ENCODE results near the gene C2orf76. TPM values are rescaled to one million over a fixed set of nuclear protein-coding genes. Genes with fewer than 3 reads are reported as not detected.

The C2orf76 gene
- total and polyA plus RNA-seq, 4 experiments from 2014 or later = 8.8 to 28.0 (median 14.6) TPM

- H3K9me3 Mint-ChIP-seq = no peaks in the 10 kb centered on the region
- H3K4me3 Mint-ChIP-seq = no peak overlapping the region
- H3K4me1 ChIP-seq (ENCODE audit: insufficient read depth, low read length) = no peaks in the 10 kb centered on the region
- intact Hi-C loops (cut with micrococcal nuclease) = no loop called here
- no peak overlapping the region for H3K27ac ChIP-seq (ENCODE audit: low read depth, low read length)
- no peak for DNase-seq
- H3K27me3 ChIP-seq (ENCODE audit: insufficient read depth, low read length) = no peaks in the 10 kb centered on the region
- ChIA-PET CTCF (ENCODE audit: partially characterized antibody) (no interaction called here), POLR2A (ENCODE audit: partially characterized antibody) (no interaction called here)
- no peaks in the 10 kb centered on the region for H3K9me3 ChIP-seq (ENCODE audit: control insufficient read depth in 1 of 2, low read length in 2 of 2)
- H3K4me3 ChIP-seq (ENCODE audit: low read length in 2 of 2) = no peak overlapping the region
- H3K27me3 Mint-ChIP-seq = no peaks in the 10 kb centered on the region
- H3K27ac Mint-ChIP-seq = no peak overlapping the region
- no peaks in the 10 kb centered on the region for H3K36me3 ChIP-seq (ENCODE audit: insufficient read depth, low read length)
- H3K36me3 Mint-ChIP-seq = no peaks in the 10 kb centered on the region
- H3K4me1 Mint-ChIP-seq = no peaks in the 10 kb centered on the region
These were observed 43.2 kb downstream of the C2orf76 start for GRCh38 chr2:119323459-119323858.

GRCh38 chr2:119319593-119319992, 47.0 kb downstream of the C2orf76 start:
- ChIA-PET CTCF (ENCODE audit: partially characterized antibody) (no interaction called here), POLR2A (ENCODE audit: partially characterized antibody) (no interaction called here)
- no peaks in the 10 kb centered on the region for H3K27me3 Mint-ChIP-seq
- H3K36me3 Mint-ChIP-seq = peaks cover 0 to 10% of the 10 kb centered on the region in 2 donors
- Histone ChIP-seq H3K4me3 (ENCODE audit: low read length in 2 of 2) (no peak overlapping the region), H3K27ac (ENCODE audit: low read depth, low read length) (no peak overlapping the region), H3K27me3 (ENCODE audit: insufficient read depth, low read length) (no peaks in the 10 kb centered on the region), H3K9me3 (ENCODE audit: control insufficient read depth in 1 of 2, low read length in 2 of 2) (no peaks in the 10 kb centered on the region), H3K36me3 (ENCODE audit: insufficient read depth, low read length) (no peaks in the 10 kb centered on the region), H3K4me1 (ENCODE audit: insufficient read depth, low read length) (no peaks in the 10 kb centered on the region)
- no peak for DNase-seq
- H3K4me1 Mint-ChIP-seq = no peaks in the 10 kb centered on the region
- peak overlapping the region in 1 of 7 donors; percentile 48 for H3K27ac Mint-ChIP-seq
- no peak overlapping the region for H3K4me3 Mint-ChIP-seq
- H3K9me3 Mint-ChIP-seq = no peaks in the 10 kb centered on the region
- intact Hi-C loops (cut with micrococcal nuclease) = no loop called here

- Histone ChIP-seq H3K36me3 (ENCODE audit: insufficient read depth, low read length) (no peaks in the 10 kb centered on the region), H3K27me3 (ENCODE audit: insufficient read depth, low read length) (no peaks in the 10 kb centered on the region), H3K4me3 (ENCODE audit: low read length in 2 of 2) (no peak overlapping the region), H3K27ac (ENCODE audit: low read depth, low read length) (no peak overlapping the region), H3K9me3 (ENCODE audit: control insufficient read depth in 1 of 2, low read length in 2 of 2) (no peaks in the 10 kb centered on the region), H3K4me1 (ENCODE audit: insufficient read depth, low read length) (no peaks in the 10 kb centered on the region)
- Mint-ChIP-seq H3K9me3 (no peaks in the 10 kb centered on the region), H3K27ac (no peak overlapping the region), H3K36me3 (peaks cover 0 to 13% of the 10 kb centered on the region in 2 donors), H3K27me3 (no peaks in the 10 kb centered on the region), H3K4me3 (no peak overlapping the region), H3K4me1 (no peaks in the 10 kb centered on the region)
- ChIA-PET POLR2A (ENCODE audit: partially characterized antibody) (no interaction called here), CTCF (ENCODE audit: partially characterized antibody) (no interaction called here)
- DNase-seq = no peak
- intact Hi-C loops (cut with micrococcal nuclease) = no loop called here
These were observed 49.1 kb downstream of the C2orf76 start for GRCh38 chr2:119317554-119317953.

DNA sequence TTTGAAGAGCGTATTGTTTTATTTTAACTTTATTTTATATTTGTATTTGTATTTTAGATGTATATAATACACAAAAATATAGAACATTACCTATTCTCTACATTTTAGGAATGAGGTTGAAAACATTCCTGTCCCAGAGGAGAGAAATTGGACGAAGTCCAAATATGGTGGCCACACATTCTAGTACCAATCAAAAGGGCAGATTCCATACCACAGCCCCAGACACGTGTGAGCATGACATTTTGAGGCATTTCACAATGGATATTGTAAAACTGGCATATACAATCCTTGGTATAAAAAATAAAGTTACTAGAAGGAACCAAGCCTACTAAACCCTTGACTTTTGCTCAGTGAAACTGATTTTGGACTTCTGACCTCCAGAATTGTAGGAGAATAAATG, 50.6 kb downstream of the C2orf76 start:
- CTCF ChIA-PET (ENCODE audit: partially characterized antibody) = no interaction called here
- no peaks in the 10 kb centered on the region for H3K4me1 Mint-ChIP-seq
- H3K27ac Mint-ChIP-seq = no peak overlapping the region
- no peaks in the 10 kb centered on the region for H3K9me3 Mint-ChIP-seq
- intact Hi-C loops (cut with micrococcal nuclease) = no loop called here
- Histone ChIP-seq H3K27me3 (ENCODE audit: insufficient read depth, low read length) (no peaks in the 10 kb centered on the region), H3K36me3 (ENCODE audit: insufficient read depth, low read length) (no peaks in the 10 kb centered on the region), H3K4me3 (ENCODE audit: low read length in 2 of 2) (no peak overlapping the region), H3K4me1 (ENCODE audit: insufficient read depth, low read length) (no peaks in the 10 kb centered on the region), H3K27ac (ENCODE audit: low read depth, low read length) (no peak overlapping the region), H3K9me3 (ENCODE audit: control insufficient read depth in 1 of 2, low read length in 2 of 2) (no peaks in the 10 kb centered on the region)
- no peaks in the 10 kb centered on the region for H3K27me3 Mint-ChIP-seq
- no peak overlapping the region for H3K4me3 Mint-ChIP-seq
- no peak for DNase-seq
- H3K36me3 Mint-ChIP-seq = peaks cover 6 to 25% of the 10 kb centered on the region in 2 donors
- POLR2A ChIA-PET (ENCODE audit: partially characterized antibody) = no interaction called here

- POLR2A ChIA-PET (ENCODE audit: partially characterized antibody) = no interaction called here
- intact Hi-C loops (cut with micrococcal nuclease) = no loop called here
- DNase-seq = no peak
These were observed 51.3 kb downstream of the C2orf76 start for GRCh38 chr2:119315241-119315925.

DNA sequence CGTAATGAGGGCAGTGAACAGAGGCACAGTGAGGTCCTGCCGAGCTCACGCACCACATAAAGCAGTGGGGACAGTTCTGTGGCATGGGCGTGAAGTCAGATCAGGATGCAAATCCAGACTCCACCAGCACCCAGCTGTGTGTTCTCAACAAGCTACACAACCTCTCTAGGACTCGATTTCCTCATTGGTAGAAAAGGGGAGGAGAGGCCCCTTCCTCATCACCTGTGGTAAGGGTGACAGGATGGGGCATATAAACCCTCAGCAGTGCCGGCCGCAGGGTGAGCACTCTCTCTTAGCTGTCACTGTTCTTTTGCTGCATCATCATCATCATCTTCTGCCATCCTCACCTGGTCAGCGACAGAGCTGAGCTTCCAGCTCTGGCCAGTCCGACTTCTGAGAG, 54.8 kb downstream of the C2orf76 start:
- no peaks in the 10 kb centered on the region for H3K4me1 ChIP-seq (ENCODE audit: insufficient read depth, low read length)
- DNase-seq = no peak
- intact Hi-C loops (cut with micrococcal nuclease) = no loop called here
- ChIA-PET CTCF (ENCODE audit: partially characterized antibody) (no interaction called here), POLR2A (ENCODE audit: partially characterized antibody) (no interaction called here)
- no peak overlapping the region for H3K4me3 ChIP-seq (ENCODE audit: low read length in 2 of 2)
- H3K27ac Mint-ChIP-seq = no peak overlapping the region
- H3K36me3 Mint-ChIP-seq = peaks cover 8 to 37% of the 10 kb centered on the region in 2 donors
- no peaks in the 10 kb centered on the region for H3K27me3 Mint-ChIP-seq
- no peaks in the 10 kb centered on the region for H3K9me3 ChIP-seq (ENCODE audit: control insufficient read depth in 1 of 2, low read length in 2 of 2)
- H3K9me3 Mint-ChIP-seq = peaks cover 0 to 2% (median 0%) of the 10 kb centered on the region in 8 donors
- no peak overlapping the region for H3K27ac ChIP-seq (ENCODE audit: low read depth, low read length)
- H3K4me1 Mint-ChIP-seq = no peaks in the 10 kb centered on the region
- H3K36me3 ChIP-seq (ENCODE audit: insufficient read depth, low read length) = no peaks in the 10 kb centered on the region
- no peak overlapping the region for H3K4me3 Mint-ChIP-seq
- H3K27me3 ChIP-seq (ENCODE audit: insufficient read depth, low read length) = no peaks in the 10 kb centered on the region

More at GRCh38 chr2:119315241-119315925, 51.3 kb downstream of the C2orf76 start:
- no peak overlapping the region for H3K27ac Mint-ChIP-seq
- no peaks in the 10 kb centered on the region for H3K27me3 Mint-ChIP-seq
- peaks cover 8 to 30% of the 10 kb centered on the region in 2 donors for H3K36me3 Mint-ChIP-seq
- H3K27me3 ChIP-seq (ENCODE audit: insufficient read depth, low read length) = no peaks in the 10 kb centered on the region
- no peaks in the 10 kb centered on the region for H3K9me3 ChIP-seq (ENCODE audit: control insufficient read depth in 1 of 2, low read length in 2 of 2)
- no peak overlapping the region for H3K4me3 Mint-ChIP-seq
- H3K4me3 ChIP-seq (ENCODE audit: low read length in 2 of 2) = no peak overlapping the region
- H3K4me1 ChIP-seq (ENCODE audit: insufficient read depth, low read length) = no peaks in the 10 kb centered on the region
- no peak overlapping the region for H3K27ac ChIP-seq (ENCODE audit: low read depth, low read length)
- no peaks in the 10 kb centered on the region for H3K4me1 Mint-ChIP-seq
- no peaks in the 10 kb centered on the region for H3K36me3 ChIP-seq (ENCODE audit: insufficient read depth, low read length)
- no peaks in the 10 kb centered on the region for H3K9me3 Mint-ChIP-seq
- CTCF ChIA-PET (ENCODE audit: partially characterized antibody) = no interaction called here

DNA sequence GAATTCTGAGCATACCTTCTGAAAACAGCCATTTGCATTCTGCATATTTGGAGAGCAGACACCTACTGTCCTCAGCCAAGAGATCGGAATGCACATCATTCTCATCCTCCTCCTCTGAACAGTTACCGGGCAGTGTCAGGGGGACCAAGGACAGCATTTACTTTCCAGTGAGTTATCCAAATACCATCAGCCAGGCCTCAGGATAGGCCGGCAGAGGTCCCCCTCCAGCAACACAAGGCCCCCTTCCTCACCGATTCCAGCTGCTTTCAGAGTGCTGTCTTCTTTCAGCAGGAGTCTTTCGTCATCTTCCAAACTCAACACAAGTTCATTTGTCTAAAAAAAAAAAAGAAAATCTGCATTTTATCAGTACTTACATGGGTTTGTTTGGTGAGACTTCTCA, 55.3 kb downstream of the C2orf76 start:
- ChIA-PET POLR2A (ENCODE audit: partially characterized antibody) (no interaction called here), CTCF (ENCODE audit: partially characterized antibody) (no interaction called here)
- no peak overlapping the region for H3K4me3 Mint-ChIP-seq
- Histone ChIP-seq H3K27ac (ENCODE audit: low read depth, low read length) (no peak overlapping the region), H3K36me3 (ENCODE audit: insufficient read depth, low read length) (no peaks in the 10 kb centered on the region), H3K9me3 (ENCODE audit: control insufficient read depth in 1 of 2, low read length in 2 of 2) (no peaks in the 10 kb centered on the region), H3K27me3 (ENCODE audit: insufficient read depth, low read length) (no peaks in the 10 kb centered on the region), H3K4me1 (ENCODE audit: insufficient read depth, low read length) (no peaks in the 10 kb centered on the region), H3K4me3 (ENCODE audit: low read length in 2 of 2) (no peak overlapping the region)
- H3K27ac Mint-ChIP-seq = no peak overlapping the region
- no peaks in the 10 kb centered on the region for H3K27me3 Mint-ChIP-seq
- no peaks in the 10 kb centered on the region for H3K4me1 Mint-ChIP-seq
- intact Hi-C loops (cut with micrococcal nuclease) = no loop called here
- DNase-seq = no peak
- H3K36me3 Mint-ChIP-seq = peaks cover 8 to 37% of the 10 kb centered on the region in 2 donors
- H3K9me3 Mint-ChIP-seq = peaks cover 0 to 2% (median 0%) of the 10 kb centered on the region in 8 donors
